Tibial artery (tissue), 4 donors: ENCODE measurements around the gene ACBD3.

Source experiments
- DNase-seq, 2 donors: peaks; one replicate each; pipeline ENCODE4 v3.0.0-alpha.2; 2019
- H3K27ac ChIP-seq, 2 donors: fragments of 200-600 bp; sonication (generic) in 1 of 2; 1 replicate in 1 of 2; 2 replicates in 1 of 2; pipeline ENCODE4 v1.5.1; 2018 to 2019; ENCODE audit warnings: mild to moderate bottlenecking in 1 of 2
- H3K27me3 ChIP-seq, 2 donors: fragments of 200-600 bp; sonication (generic) in 1 of 2; one replicate each; pipeline versions ENCODE4 v1.5.1 to v1.6.0; 2016 to 2019
- H3K36me3 ChIP-seq, 3 donors: fragments of 200-600 bp; sonication (generic) in 2 of 3; one replicate each; pipeline ENCODE4 v1.5.1; 2016 to 2019; ENCODE audit warnings: mild to moderate bottlenecking in 2 of 3
- H3K4me1 ChIP-seq, 4 donors: fragments of 200-600 bp; sonication (generic) in 2 of 4; 1 replicate in 3 of 4; 2 replicates in 1 of 4; pipeline ENCODE4 v1.5.1; 2016 to 2019
- H3K4me3 ChIP-seq, 2 donors: fragments of 200-600 bp; sonication (generic) in 1 of 2; 1 replicate in 1 of 2; 2 replicates in 1 of 2; pipeline ENCODE4 v1.5.1; 2018 to 2019; ENCODE audit warnings: mild to moderate bottlenecking in 2 of 2
- H3K9me3 ChIP-seq, 3 donors: fragments of 200-600 bp; sonication (generic) in 1 of 3; one replicate each; pipeline ENCODE4 v1.5.1; 2016 to 2019
- intact Hi-C: fragments of 100-400 bp; cut with DNase I; formaldehyde crosslinking; loops from one replicate; pipeline ENCODE4 v1.15.0; 2023; ENCODE audit warnings: low total_unique reads
- TF ChIP-seq, protein P1 (sequence below), 2 experiments: fragments of 200-600 bp in 1 of 2; fragments of 450-650 bp in 1 of 2; IDR thresholded peaks; one replicate each; pipeline ENCODE4 v1.5.1; 2017 to 2019; ENCODE audit warnings: antibody characterized with exemption in 2 of 2, mild to moderate bottlenecking in 1 of 2, moderate library complexity in 1 of 2

ACBD3 gene

GRCh38 chr1:226164154-226164553, 22.4 kb downstream of the ACBD3 start:
- peaks cover 36 to 59% (median 52%) of the 10 kb centered on the region in 3 donors for H3K36me3 ChIP-seq
- no peak overlapping the region for H3K27ac ChIP-seq
- no peak overlapping the region for H3K4me3 ChIP-seq
- no peaks in the 10 kb centered on the region for H3K27me3 ChIP-seq
- TF ChIP-seq, protein P1, sequence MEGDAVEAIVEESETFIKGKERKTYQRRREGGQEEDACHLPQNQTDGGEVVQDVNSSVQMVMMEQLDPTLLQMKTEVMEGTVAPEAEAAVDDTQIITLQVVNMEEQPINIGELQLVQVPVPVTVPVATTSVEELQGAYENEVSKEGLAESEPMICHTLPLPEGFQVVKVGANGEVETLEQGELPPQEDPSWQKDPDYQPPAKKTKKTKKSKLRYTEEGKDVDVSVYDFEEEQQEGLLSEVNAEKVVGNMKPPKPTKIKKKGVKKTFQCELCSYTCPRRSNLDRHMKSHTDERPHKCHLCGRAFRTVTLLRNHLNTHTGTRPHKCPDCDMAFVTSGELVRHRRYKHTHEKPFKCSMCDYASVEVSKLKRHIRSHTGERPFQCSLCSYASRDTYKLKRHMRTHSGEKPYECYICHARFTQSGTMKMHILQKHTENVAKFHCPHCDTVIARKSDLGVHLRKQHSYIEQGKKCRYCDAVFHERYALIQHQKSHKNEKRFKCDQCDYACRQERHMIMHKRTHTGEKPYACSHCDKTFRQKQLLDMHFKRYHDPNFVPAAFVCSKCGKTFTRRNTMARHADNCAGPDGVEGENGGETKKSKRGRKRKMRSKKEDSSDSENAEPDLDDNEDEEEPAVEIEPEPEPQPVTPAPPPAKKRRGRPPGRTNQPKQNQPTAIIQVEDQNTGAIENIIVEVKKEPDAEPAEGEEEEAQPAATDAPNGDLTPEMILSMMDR (IDR thresholded peaks at IDR 0.05) = no peak
- H3K9me3 ChIP-seq = no peaks in the 10 kb centered on the region
- DNase-seq = no peak
- intact Hi-C loops = no loop called here
- H3K4me1 ChIP-seq = no peaks in the 10 kb centered on the region

- Histone ChIP-seq H3K27ac (no peak overlapping the region), H3K27me3 (no peaks in the 10 kb centered on the region), H3K4me1 (no peaks in the 10 kb centered on the region), H3K4me3 (no peak overlapping the region), H3K36me3 (peaks cover 48 to 71% (median 64%) of the 10 kb centered on the region in 3 donors), H3K9me3 (no peaks in the 10 kb centered on the region)
- intact Hi-C loops = no loop called here
- TF ChIP-seq, protein P1 (IDR thresholded peaks at IDR 0.05) = no peak
- no peak for DNase-seq
Observed at GRCh38 chr1:226162898-226163297, 23.6 kb downstream of the ACBD3 start.

GRCh38 chr1:226158983-226159382, 27.6 kb downstream of the ACBD3 start:
- no peaks in the 10 kb centered on the region for H3K4me1 ChIP-seq
- H3K9me3 ChIP-seq = no peaks in the 10 kb centered on the region
- intact Hi-C loops = no loop called here
- H3K27ac ChIP-seq = no peak overlapping the region
- no peak overlapping the region for H3K4me3 ChIP-seq
- peaks cover 50 to 76% (median 71%) of the 10 kb centered on the region in 3 donors for H3K36me3 ChIP-seq
- TF ChIP-seq, protein P1 (IDR thresholded peaks at IDR 0.05) = no peak
- no peaks in the 10 kb centered on the region for H3K27me3 ChIP-seq
- no peak for DNase-seq

GRCh38 chr1:226158457-226158856, 28.1 kb downstream of the ACBD3 start:
- Histone ChIP-seq H3K4me1 (no peaks in the 10 kb centered on the region), H3K27me3 (no peaks in the 10 kb centered on the region), H3K9me3 (no peaks in the 10 kb centered on the region), H3K36me3 (peaks cover 53 to 81% (median 71%) of the 10 kb centered on the region in 3 donors), H3K4me3 (no peak overlapping the region), H3K27ac (no peak overlapping the region)
- TF ChIP-seq, protein P1 (IDR thresholded peaks at IDR 0.05) = no peak
- intact Hi-C loops = no loop called here
- no peak for DNase-seq

GRCh38 chr1:226157761-226158316, 28.7 kb downstream of the ACBD3 start:
- no peaks in the 10 kb centered on the region for H3K27me3 ChIP-seq
- no peak overlapping the region for H3K27ac ChIP-seq
- TF ChIP-seq, protein P1 (IDR thresholded peaks at IDR 0.05) = no peak
- DNase-seq = no peak
- intact Hi-C loops = no loop called here
- no peak overlapping the region for H3K4me3 ChIP-seq
- no peaks in the 10 kb centered on the region for H3K9me3 ChIP-seq
- H3K36me3 ChIP-seq = peaks cover 60 to 83% (median 67%) of the 10 kb centered on the region in 3 donors
- no peaks in the 10 kb centered on the region for H3K4me1 ChIP-seq

DNA sequence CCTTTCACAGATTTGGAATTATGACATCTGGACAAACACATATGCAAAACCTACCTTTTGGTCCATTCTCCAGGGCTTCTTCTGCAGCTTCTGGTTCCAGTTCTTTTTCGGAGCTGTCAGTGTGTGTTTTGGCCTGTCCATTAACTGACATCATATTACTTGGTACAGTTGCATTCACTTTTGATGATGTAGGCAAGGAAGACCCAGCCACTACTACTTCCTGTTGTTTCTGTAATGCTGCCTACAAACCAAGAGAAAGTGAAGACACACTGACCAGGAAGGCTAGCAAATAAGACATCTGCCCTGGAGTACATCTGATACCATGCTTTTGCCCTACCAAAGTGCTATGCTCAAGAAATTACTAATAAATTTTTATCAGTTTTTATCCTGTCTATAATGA, 31.9 kb downstream of the ACBD3 start:
- H3K4me1 ChIP-seq = no peaks in the 10 kb centered on the region
- DNase-seq = no peak
- no peaks in the 10 kb centered on the region for H3K9me3 ChIP-seq
- no peaks in the 10 kb centered on the region for H3K27me3 ChIP-seq
- no peak overlapping the region for H3K27ac ChIP-seq
- H3K36me3 ChIP-seq = peaks cover 66 to 79% (median 66%) of the 10 kb centered on the region in 3 donors
- TF ChIP-seq, protein P1 (IDR thresholded peaks at IDR 0.05) = no peak
- intact Hi-C loops = no loop called here
- no peak overlapping the region for H3K4me3 ChIP-seq
